NCI-H1436 treated with DMSO at 0.1 percent for 48 hours (cell line): ENCODE results near the gene RNPS1.

Experiments
- DNase-seq: peaks from one replicate; lab custom pipeline; 2025; lab: John Stamatoyannopoulos, UW

Gene RNPS1

DNA sequence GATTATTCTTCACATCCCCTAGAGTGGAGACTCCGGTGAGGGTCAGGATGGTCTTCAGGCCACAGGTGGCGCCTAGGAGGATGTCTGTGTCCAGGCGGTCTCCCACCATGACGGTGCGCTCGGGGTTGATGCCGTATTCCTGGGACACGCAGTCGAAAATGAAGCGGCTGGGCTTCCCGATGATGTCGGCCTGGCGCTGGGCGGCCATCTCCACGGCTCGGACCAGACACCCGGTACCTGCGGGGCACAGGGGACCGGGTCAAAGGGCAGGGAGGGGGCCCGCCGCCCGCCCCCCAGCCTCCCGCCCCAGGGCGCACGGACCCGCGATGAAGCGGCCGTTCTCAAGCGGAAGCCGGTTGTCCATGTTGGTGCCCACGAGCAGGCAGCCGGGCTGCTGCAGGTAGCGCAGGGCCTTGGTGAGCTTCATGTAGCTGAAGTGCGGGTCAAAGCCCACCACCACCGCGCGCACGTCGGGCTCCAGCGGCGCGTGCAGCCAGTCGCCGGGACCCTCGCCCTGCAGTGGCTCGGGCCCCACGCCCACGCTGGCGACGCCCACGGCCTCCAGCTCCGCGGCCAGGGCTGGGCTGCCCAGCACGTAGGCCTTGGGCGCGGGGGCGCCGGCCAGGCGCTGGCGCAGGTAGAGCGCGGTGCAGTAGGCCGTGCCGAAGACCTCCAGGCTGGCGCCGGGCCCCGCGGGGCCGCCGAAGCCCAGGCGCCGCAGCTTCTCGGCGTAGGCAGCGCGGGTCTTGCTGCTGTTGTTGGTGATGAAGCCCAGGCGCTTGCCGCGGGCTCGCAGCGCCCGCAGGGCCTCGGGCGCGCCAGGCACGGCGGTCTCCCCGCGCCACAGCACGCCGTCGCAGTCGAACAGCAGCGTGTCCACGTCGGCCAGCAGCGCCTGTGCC, 53.9 kb downstream of the RNPS1 start:
- no peak for DNase-seq

DNA sequence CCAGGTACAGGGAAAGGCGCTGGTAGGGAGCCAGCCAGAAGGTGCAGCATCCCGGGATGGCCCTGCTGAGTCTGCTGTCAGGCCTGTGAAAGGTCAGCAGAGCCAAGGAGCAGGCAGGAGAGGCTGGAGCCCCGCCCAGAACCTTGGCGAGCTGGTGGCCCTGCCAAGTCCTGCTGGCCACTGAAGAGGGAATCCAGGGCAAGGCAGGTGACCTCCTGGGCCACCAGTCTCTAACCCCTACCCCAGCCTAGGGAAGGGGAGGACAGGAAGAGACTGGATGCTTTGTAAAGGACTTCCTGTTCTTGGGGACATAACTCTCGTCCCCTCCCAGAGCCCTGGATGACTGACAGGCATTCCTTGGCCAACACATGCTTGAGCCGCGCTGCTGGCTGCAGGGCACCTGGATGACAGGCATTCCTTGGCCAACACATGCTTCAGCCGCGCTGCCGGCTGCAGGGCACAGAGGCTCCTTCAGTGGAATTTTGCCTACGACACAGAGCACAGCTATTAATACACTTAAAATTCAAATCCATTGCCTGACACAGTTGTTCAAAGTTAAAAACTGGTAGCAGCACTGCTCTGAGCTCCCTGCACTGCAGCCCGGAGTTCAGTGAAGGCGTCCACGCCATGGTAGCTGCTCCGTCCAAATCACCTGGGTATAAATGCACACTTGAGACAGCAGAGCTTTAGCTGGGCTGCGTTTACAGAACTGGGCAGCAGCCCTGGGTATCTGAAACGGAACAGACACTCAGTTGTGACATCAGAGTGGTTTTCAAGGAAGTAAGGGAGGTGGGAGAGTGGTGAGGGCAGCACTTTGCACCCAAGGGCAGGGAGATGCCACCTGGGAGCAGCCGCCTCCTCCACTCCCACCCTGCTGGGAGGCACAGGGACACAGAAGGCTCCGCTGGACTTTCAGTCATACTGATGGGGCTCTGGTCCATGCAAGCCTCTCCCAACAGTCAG, 55.3 kb downstream of the RNPS1 start:
- no peak for DNase-seq

DNA sequence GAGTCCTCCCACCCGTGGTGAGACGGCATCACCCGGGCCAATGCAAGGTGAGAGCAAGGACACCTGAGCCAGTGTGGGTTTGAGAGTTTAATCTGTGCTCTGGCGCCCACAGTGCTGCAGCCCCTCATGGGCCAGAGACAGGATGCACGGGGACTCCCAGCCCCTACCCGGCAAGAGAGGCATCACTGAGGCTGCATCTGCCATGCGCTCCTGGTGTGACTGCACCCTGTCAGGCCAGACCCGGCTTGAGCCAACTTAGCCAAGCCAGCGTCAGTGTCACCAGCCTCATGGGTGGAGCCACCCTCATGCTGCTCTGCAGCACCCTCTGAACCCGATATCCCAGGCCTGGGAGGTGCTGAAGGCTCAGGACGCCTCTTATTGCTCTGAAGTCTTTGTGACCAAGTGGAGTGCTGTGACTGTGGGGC, 56.0 kb downstream of the RNPS1 start:
- no peak for DNase-seq

DNA sequence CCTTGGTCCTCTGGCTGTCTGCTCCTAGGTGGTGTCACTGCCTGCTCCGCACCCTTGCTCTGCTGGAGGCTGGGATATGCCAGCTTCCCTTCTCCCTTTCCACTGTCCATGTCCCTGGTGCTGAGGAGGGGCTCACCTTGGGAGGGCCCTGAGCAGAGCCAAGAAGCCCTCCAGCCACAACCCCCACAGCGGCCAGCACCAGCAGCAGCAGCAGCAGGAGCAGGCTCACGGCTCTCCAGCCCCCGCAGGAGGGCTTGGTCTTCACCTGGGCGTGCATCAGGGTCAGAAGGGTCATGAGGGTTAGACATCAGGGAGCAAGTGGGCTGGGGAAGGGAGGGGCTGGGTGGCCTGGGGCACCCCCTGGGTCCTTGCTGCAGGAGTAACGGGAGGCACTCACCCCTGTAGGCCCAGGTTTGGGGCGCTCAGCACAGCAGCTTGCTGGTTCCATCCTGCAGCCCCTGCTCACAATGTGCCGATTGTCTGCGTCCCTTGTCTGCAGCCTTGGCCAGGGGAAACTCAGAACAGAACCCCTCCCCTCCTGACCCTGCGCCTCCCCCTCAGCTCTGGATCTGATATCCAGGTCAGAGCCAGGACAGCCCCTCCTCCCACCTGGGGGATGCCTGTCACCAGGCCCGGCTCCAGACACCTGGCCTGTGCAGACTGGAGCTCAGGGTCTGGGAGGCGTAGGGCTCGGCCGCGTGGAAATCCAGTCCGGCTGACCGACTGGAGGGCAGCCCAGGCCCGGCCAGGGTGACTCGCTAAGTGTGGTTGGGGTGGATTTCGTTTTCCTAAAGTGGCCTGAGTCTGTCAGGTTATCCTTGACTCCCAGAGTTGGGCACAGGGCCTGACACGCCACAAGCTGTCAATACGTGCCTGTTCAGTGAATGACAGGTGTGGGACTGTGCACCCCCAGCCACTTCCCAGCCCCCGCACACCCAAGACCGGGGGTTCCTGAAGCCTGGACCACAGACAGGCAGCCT, 57.2 kb downstream of the RNPS1 start, which contains the start of gene BRICD5:
BRICD5 (minus strand) TSS at position 478 of the 980 bp plus-strand sequence; CDS start at position 448, 30 bp downstream.
- no peak for DNase-seq

DNA sequence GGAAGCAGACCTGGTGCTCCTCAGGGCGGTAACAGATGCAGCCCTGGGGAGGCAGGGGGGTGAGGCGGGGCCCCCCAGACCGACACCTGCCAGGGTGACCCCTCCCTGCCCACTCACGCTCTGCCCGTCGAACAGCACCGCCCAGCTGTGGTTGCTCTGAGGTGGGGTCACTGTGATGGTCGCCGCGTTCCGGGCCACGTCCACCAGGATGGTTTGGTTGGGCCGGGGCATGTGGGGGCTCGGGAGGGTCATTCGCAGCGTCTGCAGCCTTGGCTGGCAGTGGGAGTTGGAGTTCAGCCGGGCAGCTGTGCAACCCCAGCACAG, 58.0 kb downstream of the RNPS1 start:
- no peak for DNase-seq

DNA sequence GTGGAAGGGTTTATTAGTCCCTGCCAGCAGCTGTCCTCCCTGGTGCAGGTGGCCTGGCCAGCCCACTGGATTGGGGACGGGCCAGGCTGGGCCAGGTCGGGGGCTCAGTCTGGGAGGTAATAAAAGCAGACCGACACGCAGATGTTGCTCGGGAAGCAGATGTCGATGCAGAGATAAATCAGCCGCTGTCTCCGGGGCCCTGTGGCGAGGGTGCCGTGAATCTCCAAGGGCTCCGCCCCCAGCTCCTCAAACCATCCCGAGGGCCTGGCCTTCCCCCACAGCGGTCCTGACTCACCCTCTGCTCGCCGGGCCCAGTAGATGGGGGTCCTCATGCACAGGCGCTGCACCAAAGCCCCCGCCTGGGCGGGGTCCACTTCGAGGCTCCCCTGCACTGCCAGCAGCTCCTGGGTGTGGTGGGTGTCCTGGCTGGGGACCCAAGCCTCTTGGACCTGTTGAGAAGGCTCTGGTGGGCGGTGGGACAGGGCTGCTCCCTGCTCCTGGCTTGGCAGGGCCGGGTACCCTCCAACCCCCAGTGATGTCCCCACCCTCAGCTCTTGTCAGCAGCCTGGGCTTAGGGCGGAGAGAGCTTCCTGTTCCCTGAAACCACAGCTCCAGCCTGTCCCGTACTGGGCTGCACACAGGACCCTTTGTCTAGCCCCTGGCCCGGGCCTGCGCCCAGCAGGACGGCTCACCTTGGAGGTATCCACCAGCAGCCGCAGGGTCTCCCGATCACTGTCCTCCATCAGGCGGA, 58.5 kb downstream of the RNPS1 start:
- no peak for DNase-seq

DNA sequence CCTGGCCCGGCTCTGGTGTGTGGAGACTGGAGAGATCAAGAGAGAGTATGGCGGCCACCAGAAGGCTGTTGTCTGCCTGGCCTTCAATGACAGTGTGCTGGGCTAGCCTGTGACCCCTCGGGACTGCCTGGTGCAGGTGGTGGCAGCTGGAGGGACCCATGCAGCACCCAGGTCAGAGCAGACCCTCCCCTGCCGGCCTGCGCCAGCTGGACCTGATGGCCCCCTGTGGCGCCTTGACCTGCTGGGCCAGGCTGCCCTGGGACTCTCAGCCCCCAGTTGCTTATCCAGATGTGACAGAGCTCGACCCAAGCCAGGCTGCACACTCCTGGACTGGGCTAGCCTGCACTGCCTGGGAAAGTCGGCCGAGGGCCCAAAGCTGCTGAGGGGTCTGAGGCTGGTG, 59.2 kb downstream of the RNPS1 start:
- DNase-seq = no peak

DNA sequence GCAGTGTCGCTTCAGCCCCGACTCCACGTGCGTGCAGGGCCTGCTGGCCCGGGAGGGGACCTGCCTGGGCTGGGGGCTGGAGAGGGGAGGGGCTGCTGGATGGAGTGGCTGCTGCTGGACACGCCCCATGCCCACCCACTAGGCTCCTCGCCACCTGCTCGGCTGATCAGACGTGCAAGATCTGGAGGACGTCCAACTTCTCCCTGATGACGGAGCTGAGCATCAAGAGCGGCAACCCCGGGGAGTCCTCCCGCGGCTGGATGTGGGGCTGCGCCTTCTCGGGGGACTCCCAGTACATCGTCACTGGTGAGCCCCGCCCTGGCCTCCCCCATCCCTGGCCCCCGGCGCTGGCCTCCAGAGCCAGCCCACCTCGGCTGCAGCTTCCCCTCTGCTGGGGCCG, 59.6 kb downstream of the RNPS1 start:
- no peak for DNase-seq

DNA sequence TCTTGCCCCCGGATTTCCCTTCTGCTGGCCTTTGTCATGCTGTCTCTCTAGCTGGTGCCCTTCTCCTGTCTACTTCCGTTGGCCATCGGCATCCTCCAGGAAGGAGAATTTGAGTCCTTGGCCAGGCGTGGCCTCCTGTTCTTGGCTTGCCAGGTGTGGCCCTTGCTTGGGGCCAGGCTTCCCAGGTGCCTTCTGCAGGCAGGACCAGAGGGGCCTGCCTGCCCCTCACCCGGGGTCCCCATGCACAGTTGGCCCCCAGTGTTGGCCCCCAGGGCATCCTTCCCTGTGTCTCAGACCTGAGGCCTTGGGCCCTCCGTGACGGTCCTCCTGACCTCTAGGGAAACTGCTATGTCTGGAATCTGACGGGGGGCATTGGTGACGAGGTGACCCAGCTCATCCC, 60.1 kb downstream of the RNPS1 start:
- no peak for DNase-seq

DNA sequence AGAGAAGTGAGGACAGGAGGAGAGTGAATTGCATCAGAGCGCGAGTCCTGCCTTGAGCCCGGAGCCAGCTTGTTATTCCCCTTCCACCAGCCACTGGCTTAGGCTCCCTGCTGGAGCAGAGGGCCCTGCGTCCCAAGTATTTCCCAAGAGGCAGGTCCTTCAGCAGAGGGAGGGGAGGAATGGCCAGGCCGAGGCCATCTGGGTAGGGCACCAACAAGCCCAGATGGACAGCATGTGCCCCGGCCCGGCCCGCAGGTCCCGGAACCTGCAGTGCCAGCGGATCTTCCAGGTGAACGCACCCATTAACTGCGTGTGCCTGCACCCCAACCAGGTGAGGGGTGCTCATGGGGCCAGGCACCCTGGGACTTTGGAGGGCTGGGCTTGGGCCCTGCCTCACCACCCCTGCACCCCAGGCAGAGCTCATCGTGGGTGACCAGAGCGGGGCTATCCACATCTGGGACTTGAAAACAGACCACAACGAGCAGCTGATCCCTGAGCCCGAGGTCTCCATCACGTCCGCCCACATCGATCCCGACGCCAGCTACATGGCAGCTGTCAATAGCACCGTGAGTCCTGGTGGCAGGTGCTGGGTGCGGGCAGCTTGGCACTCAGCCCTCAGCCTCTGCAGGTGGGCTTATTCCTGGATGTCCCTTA, 61.0 kb downstream of the RNPS1 start:
- DNase-seq = no peak

DNA sequence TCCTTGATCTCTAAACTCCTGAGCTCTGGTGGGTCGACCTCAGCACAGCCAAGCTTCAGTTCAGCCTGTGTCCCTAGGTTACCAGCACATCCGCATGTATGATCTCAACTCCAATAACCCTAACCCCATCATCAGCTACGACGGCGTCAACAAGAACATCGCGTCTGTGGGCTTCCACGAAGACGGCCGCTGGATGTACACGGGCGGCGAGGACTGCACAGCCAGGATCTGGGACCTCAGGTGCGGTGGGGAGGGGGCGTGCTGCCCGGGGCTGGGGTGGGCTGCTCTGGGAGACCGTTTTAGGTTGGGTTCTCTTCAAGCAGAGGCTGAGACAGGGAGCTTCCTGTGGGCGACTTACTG, 61.5 kb downstream of the RNPS1 start:
- DNase-seq = no peak

DNA sequence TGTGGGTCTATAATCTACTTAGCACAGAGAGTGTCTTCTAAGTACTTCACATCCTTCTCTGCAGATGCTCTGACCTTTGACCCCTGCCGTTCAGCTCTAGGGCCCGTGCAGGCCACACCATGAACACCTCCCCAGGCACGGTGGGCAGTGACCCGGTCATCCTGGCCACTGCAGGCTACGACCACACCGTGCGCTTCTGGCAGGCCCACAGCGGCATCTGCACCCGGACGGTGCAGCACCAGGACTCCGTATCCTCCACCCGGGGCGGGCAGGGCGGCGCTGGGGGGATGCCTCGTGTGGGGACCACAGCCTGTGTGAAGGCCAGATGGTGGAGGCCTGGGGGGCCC, 62.0 kb downstream of the RNPS1 start:
- no peak for DNase-seq

DNA sequence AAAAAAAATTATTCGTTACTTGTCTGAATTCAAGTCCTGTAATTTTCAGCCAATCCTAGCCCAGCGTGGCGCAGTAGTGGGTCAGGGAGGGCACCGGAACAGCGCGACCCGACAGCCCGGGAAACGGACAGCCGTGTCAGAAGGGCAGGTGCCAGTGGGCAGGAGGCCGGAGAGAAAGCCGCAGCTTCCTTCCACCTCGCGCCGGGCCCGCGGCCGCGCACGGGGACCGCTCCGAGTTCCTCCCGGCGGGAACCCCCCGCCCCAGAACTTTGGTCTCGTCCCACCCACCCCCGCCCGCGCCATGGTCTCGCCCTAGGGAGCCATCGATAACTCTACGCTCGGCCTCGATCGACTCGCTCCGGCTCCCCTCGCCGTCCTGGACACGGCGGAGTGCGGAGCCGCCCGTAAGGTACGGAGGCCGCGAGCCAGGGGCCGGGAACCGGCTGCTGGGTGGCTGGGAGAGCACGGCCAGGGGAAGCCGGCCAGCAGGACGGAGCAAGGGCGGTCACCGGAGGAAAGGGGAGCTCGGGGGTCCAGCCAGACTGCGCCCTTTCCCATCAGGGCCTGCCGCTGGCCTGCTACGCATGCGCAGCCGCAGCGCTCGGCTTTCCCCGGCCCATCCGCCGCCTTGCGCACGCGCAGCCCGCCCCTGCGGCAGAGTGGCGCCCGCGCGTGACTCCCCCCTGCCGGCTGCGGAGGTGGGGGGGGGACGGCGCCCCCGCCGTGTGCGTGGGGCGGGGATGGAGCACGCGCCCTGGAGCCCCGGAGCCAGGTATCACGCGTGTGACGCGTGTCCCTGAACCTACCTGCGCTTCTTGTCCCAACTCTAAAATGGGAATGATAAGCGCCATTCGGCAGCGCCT, 62.6 kb downstream of the RNPS1 start, which contains the start of gene MLST8:
MLST8 (plus strand) TSS at position 351 of the 863 bp plus-strand sequence. CDS start 632 bp downstream, outside the sequence.
- DNase-seq = no peak

DNA sequence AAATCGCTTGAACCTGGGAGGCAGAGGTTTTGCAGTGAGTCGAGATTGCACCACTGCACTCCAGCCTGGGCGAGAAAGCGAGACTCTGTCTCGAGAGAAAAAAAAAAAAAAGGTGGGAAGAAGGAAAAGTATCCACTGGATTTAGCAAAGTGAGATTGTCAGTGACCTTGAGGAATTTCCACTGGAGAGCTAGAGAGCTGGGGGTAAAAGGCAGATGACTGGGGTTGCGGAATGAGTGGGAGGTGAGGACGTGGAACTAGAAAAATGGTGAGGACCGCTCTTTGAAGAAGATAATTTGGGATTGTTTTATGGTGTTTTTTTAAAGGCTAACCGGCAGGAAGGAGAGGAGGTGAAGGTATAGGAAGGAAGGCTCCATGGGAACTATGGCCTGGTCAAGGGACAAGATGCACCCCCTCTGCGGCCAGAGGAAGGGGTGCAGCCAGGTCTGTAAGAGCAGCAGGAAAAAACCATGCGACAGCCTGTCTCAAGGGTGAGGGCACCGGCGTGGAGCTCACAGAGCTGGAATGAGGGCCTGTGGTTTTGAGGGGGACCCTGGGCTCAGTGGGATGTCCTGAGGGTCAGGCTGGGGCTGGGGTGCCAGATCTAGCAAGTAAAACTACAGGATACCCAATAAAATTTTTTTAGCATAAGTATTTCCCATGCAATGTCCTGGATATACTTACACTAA, 63.4 kb downstream of the RNPS1 start:
- no peak for DNase-seq
